Right lobe of liver (tissue), 4 donors: ENCODE measurements around the gene DNAJC11.

Experiments used
- POLR2A ChIP-seq: fragments of 450-650 bp; IDR thresholded peaks from one replicate; pipeline ENCODE4 v1.6.1; 2017; ENCODE audit warnings: antibody characterized with exemption, mild to moderate bottlenecking
- TF ChIP-seq, protein P1 (sequence below), 4 donors: fragments of 200-600 bp in 3 of 4; fragments of 450-650 bp in 1 of 4; IDR thresholded peaks; one replicate each; pipeline versions ENCODE4 v1.5.1 to v1.8.0; 2016 to 2022; ENCODE audit warnings: antibody characterized with exemption in 4 of 4, mild to moderate bottlenecking in 2 of 4
- donor health status: DM: no; HTN: no; CAD: no.
- donor health status: DM: no; HTN: no; CAD: no.
- donor health status: DM: no; HTN: yes; CAD: no.

DNA sequence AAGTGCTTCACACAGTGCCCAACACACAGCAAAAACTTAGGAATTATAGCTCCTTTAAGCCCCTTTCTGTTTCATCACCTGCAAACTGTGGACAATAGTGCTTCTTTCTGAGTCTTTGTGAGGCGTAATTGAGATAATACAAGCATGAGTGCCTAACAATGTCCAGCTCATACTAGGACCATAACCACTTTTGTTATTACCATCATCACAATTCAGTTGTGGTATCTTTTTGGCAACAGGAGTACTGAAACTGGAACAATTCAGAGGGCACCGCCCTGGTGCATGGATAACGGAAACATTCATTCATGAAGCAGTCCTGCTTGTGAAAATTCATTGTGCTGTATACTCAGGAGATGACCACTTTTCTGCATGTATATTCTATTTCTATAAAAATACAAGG, 18.2 kb downstream of the DNAJC11 start:
- no peak for TF ChIP-seq POLR2A
- TF ChIP-seq, protein P1, sequence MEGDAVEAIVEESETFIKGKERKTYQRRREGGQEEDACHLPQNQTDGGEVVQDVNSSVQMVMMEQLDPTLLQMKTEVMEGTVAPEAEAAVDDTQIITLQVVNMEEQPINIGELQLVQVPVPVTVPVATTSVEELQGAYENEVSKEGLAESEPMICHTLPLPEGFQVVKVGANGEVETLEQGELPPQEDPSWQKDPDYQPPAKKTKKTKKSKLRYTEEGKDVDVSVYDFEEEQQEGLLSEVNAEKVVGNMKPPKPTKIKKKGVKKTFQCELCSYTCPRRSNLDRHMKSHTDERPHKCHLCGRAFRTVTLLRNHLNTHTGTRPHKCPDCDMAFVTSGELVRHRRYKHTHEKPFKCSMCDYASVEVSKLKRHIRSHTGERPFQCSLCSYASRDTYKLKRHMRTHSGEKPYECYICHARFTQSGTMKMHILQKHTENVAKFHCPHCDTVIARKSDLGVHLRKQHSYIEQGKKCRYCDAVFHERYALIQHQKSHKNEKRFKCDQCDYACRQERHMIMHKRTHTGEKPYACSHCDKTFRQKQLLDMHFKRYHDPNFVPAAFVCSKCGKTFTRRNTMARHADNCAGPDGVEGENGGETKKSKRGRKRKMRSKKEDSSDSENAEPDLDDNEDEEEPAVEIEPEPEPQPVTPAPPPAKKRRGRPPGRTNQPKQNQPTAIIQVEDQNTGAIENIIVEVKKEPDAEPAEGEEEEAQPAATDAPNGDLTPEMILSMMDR (IDR thresholded peaks at IDR 0.05): no peak
